PC-3 (cell line): ENCODE measurements around the gene IER3. TPM values are rescaled to one million over a fixed set of nuclear protein-coding genes. Genes with fewer than 3 reads are reported as not detected.

Experiments used
- ATAC-seq: fragments of 200-7000 bp; cut with Tn5 transposase; 2 replicates; pipeline ENCODE4 v1.9.1; 2020; ENCODE audit warnings: mild to moderate bottlenecking, moderate library complexity
- BruUV-seq: library from RNA; stranded (reverse); fragments of 400-500 nt; replicated peaks from 2 replicates; lab custom pipeline; 2021; lab: Mats Ljungman, UMichigan
- CTCF ChIA-PET: fragments of 300-600 bp; sonication (Branson Sonifier 250); formaldehyde crosslinking; loops from one replicate; lab custom pipeline; 2022; ENCODE audit warnings: antibody characterized with exemption; lab: Charles Lee
- POLR2A ChIA-PET: fragments of 300-600 bp; sonication (Branson Sonifier 250); formaldehyde crosslinking; loops from one replicate; lab custom pipeline; 2022; ENCODE audit warnings: antibody characterized with exemption; ENCODE audit not compliant: unreplicated experiment; lab: Charles Lee
- DNase-seq: peaks from one replicate; pipeline ENCODE4 v3.0.0-alpha.2; 2015
- H2AFZ ChIP-seq: fragments of 300-600 bp; sonication (generic); 2 replicates; pipeline ENCODE4 v1.6.0; 2016; ENCODE audit warnings: antibody characterized with exemption, low read length
- H3F3A ChIP-seq: fragments of 300-600 bp; sonication (generic); one replicate; pipeline ENCODE4 v1.6.0; 2017; ENCODE audit warnings: antibody characterized with exemption, low read length, control low read depth, mild to moderate bottlenecking; ENCODE audit not compliant: unreplicated experiment
- H3K27ac ChIP-seq: fragments of 300-600 bp; sonication (generic); 2 replicates; pipeline ENCODE4 v1.5.1; 2016; ENCODE audit warnings: mild to moderate bottlenecking, low read length
- H3K27me3 ChIP-seq: fragments of 300-600 bp; sonication (generic); 2 replicates; pipeline ENCODE4 v1.6.1; 2016; ENCODE audit warnings: low read length, mixed read lengths
- H3K36me3 ChIP-seq: fragments of 300-600 bp; sonication (generic); 2 replicates; pipeline ENCODE4 v1.6.1; 2016; ENCODE audit warnings: low read depth, mixed run types, low read length, mixed read lengths
- H3K4me1 ChIP-seq: fragments of 300-600 bp; sonication (generic); 2 replicates; pipeline ENCODE4 v1.5.1; 2016; ENCODE audit warnings: low read length; ENCODE audit not compliant: insufficient read depth
- H3K4me2 ChIP-seq: fragments of 300-600 bp; sonication (generic); 2 replicates; pipeline ENCODE4 v1.6.0; 2016; ENCODE audit warnings: low read length
- H3K4me3 ChIP-seq: fragments of 300-600 bp; sonication (generic); 2 replicates; pipeline ENCODE4 v1.5.1; 2016; ENCODE audit warnings: mild to moderate bottlenecking, low read length, mixed read lengths
- H3K79me2 ChIP-seq: fragments of 300-600 bp; sonication (generic); 2 replicates; pipeline ENCODE4 v1.6.1; 2017; ENCODE audit warnings: low read length, mixed read lengths
- H3K9ac ChIP-seq: fragments of 300-600 bp; sonication (generic); 2 replicates; pipeline ENCODE4 v1.6.0; 2016; ENCODE audit warnings: mild to moderate bottlenecking, low read length
- H3K9me2 ChIP-seq: fragments of 300-600 bp; sonication (generic); replicated peaks from 2 replicates; pipeline ENCODE4 v1.6.1; 2016; ENCODE audit warnings: mixed run types, low read length, mixed read lengths
- H3K9me3 ChIP-seq: fragments of 300-600 bp; sonication (generic); 2 replicates; pipeline ENCODE4 v1.6.1; 2016; ENCODE audit warnings: low read length, mixed read lengths
- H4K20me1 ChIP-seq: fragments of 300-600 bp; sonication (generic); 2 replicates; pipeline ENCODE4 v1.6.1; 2016; ENCODE audit warnings: low read length, mixed read lengths
- EZH2 ChIP-seq: fragments of 300-600 bp; sonication (generic); IDR thresholded peaks from one replicate; pipeline ENCODE4 v1.6.1; 2017; ENCODE audit warnings: antibody characterized with exemption, mild to moderate bottlenecking, low read length; ENCODE audit not compliant: unreplicated experiment
- EZH2phosphoT487 ChIP-seq: fragments of 300-600 bp; sonication (generic); IDR thresholded peaks from 2 replicates; pipeline ENCODE4 v1.6.1; 2018; ENCODE audit warnings: mild to moderate bottlenecking, antibody characterized with exemption, low read length, borderline replicate concordance
- intact Hi-C: fragments of 100-400 bp; cut with micrococcal nuclease; formaldehyde crosslinking; loops from 2 replicates; pipeline ENCODE4 v1.9.0; 2023
- total RNA-seq: library from RNA; depleted of rRNA; stranded (reverse); fragments of >200 nt; gene quantifications from 2 replicates; pipeline ENCODE4 v1.2.3, GENCODE V29; 2014
- TF ChIP-seq, protein P1 (sequence below): fragments of 300-600 bp; sonication (generic); conservative IDR thresholded peaks from 2 replicates; pipeline ENCODE4 v1.5.1; 2017; ENCODE audit warnings: antibody characterized with exemption, low read depth, mild to moderate bottlenecking, low read length

Gene IER3
- total RNA-seq, 1 experiment from 2014 or later = 1,173 TPM

DNA sequence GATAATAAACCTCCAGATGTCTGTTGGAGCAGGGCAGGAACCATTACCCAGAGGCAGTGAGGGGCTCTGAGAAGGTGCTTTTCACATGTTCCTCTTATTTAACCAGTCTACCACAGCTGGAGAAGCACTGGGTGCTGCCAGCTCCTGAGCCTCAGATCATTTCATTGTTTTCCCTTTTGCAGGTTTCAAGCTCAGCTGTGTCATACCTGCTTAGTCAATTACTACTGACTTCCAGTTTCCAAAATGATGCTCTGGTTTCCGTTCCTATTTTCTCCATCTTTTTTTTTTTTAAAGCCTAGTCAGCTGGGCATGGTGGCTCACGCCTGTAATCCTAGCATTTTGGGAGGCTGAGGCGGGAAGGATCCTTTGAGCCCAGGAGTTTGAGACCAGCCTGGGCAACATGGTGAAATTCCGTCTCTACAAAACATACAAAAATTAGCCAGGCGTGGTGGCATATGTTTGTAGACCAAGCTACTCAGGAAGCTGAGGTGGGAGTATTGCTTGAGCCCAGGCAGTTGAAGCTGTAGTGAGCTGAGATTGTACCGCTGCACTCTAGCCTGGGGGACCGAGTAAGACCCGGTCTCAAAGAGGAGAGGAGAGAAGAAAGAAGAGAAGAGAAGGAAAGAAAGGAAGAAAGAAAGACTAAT, 8.6 kb downstream of the IER3 start:
- ChIA-PET POLR2A (no interaction called here), CTCF (no interaction called here)
- Histone ChIP-seq H3K27ac (no peak overlapping the region), H3K9ac (no peak overlapping the region), H3K79me2 (peaks cover 47% of the 10 kb centered on the region), H3F3A (no peaks in the 10 kb centered on the region), H3K4me1 (peaks cover 41% of the 10 kb centered on the region), H4K20me1 (no peaks in the 10 kb centered on the region), H3K9me2 (no peaks in the 10 kb centered on the region), H3K36me3 (peaks cover 45% of the 10 kb centered on the region), H3K27me3 (no peaks in the 10 kb centered on the region), H3K9me3 (no peaks in the 10 kb centered on the region), H3K4me3 (no peak overlapping the region), H3K4me2 (no peak overlapping the region), H2AFZ (no peak overlapping the region)
- intact Hi-C loops = no loop called here
- ATAC-seq (no peak), DNase-seq (no peak)
- no peak for TF ChIP-seq EZH2
- no peak for TF ChIP-seq EZH2phosphoT487
- TF ChIP-seq, protein P1, sequence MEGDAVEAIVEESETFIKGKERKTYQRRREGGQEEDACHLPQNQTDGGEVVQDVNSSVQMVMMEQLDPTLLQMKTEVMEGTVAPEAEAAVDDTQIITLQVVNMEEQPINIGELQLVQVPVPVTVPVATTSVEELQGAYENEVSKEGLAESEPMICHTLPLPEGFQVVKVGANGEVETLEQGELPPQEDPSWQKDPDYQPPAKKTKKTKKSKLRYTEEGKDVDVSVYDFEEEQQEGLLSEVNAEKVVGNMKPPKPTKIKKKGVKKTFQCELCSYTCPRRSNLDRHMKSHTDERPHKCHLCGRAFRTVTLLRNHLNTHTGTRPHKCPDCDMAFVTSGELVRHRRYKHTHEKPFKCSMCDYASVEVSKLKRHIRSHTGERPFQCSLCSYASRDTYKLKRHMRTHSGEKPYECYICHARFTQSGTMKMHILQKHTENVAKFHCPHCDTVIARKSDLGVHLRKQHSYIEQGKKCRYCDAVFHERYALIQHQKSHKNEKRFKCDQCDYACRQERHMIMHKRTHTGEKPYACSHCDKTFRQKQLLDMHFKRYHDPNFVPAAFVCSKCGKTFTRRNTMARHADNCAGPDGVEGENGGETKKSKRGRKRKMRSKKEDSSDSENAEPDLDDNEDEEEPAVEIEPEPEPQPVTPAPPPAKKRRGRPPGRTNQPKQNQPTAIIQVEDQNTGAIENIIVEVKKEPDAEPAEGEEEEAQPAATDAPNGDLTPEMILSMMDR = no peak
- no TSS peak for BruUV-seq

DNA sequence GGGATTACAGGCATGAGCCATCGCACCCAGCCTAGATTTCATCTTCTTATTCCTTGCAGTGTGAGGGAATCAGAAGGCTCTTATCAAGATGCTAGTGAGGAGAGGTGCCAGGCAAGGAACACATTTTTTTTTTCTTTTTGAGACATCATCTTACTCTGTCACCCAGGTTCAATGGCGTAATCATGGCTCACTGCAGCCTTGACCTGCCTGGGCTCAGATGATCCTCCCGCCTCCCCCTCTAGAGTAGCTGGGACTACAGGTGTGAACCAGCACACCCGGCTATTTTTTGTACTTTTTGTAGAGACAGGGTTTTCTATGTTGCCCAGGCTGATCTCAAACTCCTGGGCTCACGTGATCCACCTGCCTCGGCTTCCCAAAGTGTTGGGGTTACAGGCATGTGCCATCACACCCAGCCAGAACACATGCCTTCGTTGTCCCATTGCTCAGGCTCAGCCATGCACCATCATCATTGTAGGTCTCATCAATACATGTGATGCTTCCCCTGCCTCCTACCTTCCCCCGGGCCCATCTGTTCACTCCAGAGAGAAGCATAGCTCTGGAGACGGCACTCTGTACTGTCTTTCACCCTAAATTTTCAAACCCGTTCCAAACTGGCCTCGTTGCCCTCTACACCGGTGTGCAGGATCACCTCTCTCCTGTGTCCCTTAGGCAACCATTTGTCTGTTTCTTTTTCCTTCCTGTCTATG, 12.0 kb downstream of the IER3 start:
- TF ChIP-seq, protein P1 = no peak
- no peak for TF ChIP-seq EZH2
- no peak for TF ChIP-seq EZH2phosphoT487
- DNase-seq (no peak), ATAC-seq (no peak)
- Histone ChIP-seq H3K9ac (no peak overlapping the region), H3K36me3 (peaks cover 37% of the 10 kb centered on the region), H3K4me2 (no peak overlapping the region), H4K20me1 (no peaks in the 10 kb centered on the region), H3K27me3 (no peaks in the 10 kb centered on the region), H3K4me3 (no peak overlapping the region), H3K4me1 (peaks cover 17% of the 10 kb centered on the region; the same call in 1 of the 2 replicates), H3F3A (peaks cover 5% of the 10 kb centered on the region), H2AFZ (no peak overlapping the region), H3K27ac (no peak overlapping the region), H3K9me2 (no peaks in the 10 kb centered on the region), H3K79me2 (peaks cover 14% of the 10 kb centered on the region), H3K9me3 (no peaks in the 10 kb centered on the region)
- ChIA-PET CTCF (no interaction called here), POLR2A (interaction anchor here (0.6 to 0.7 kb wide), 3 partner anchors 79 to 169 kb away, joined by 3 to 19 read pairs (median 3); no protein-coding TSS in a partner anchor)
- intact Hi-C loops = no loop called here
- BruUV-seq = no TSS peak
